Measurements from ENCODE around the gene GRM8.

GRM8 gene

GRCh38 chr7:126698446-126698845 lies 554.3 kb downstream of the GRM8 start:
- no peak for TF ChIP-seq CTCF (IDR thresholded peaks at IDR 0.05; ENCODE audit: low read depth, low read length)
- no peaks in the 10 kb centered on the region for H3K27me3 ChIP-seq (ENCODE audit: insufficient read depth, low read depth, severe bottlenecking)
- H3K4me3 ChIP-seq (ENCODE audit: low read depth, low read length), result no peak overlapping the region
- H3K9me3 ChIP-seq (ENCODE audit: severe bottlenecking), result no peaks in the 10 kb centered on the region
- no peak for DNase-seq
- no peaks in the 10 kb centered on the region for H3K36me3 ChIP-seq
- H3K27ac ChIP-seq, result no peak overlapping the region

GRCh38 chr7:126696256-126697038 lies 556.3 kb downstream of the GRM8 start:
- TF ChIP-seq CTCF (IDR thresholded peaks at IDR 0.05; ENCODE audit: low read depth, low read length), result no peak
- peak; percentile 55 for DNase-seq
- no peaks in the 10 kb centered on the region for H3K9me3 ChIP-seq (ENCODE audit: severe bottlenecking)
- H3K4me3 ChIP-seq (ENCODE audit: low read depth, low read length), result peak overlapping the region; percentile 8; the same call in 1 of the 2 replicates
- no peaks in the 10 kb centered on the region for H3K36me3 ChIP-seq
- no peaks in the 10 kb centered on the region for H3K27me3 ChIP-seq (ENCODE audit: insufficient read depth, low read depth, severe bottlenecking)
- peak overlapping the region; percentile 70 for H3K27ac ChIP-seq

- Histone ChIP-seq H3K36me3 (no peaks in the 10 kb centered on the region), H3K27ac (no peak overlapping the region), H3K4me3 (ENCODE audit: low read depth, low read length) (no peak overlapping the region), H3K9me3 (ENCODE audit: severe bottlenecking) (no peaks in the 10 kb centered on the region), H3K27me3 (ENCODE audit: insufficient read depth, low read depth, severe bottlenecking) (no peaks in the 10 kb centered on the region)
- no peak for TF ChIP-seq CTCF (IDR thresholded peaks at IDR 0.05; ENCODE audit: low read depth, low read length)
- no peak for DNase-seq
These were observed 561.6 kb downstream of the GRM8 start for GRCh38 chr7:126690848-126691751.

GRCh38 chr7:126690104-126690503 lies 562.6 kb downstream of the GRM8 start:
- Histone ChIP-seq H3K36me3 (no peaks in the 10 kb centered on the region), H3K27ac (no peak overlapping the region), H3K4me3 (ENCODE audit: low read depth, low read length) (no peak overlapping the region), H3K27me3 (ENCODE audit: insufficient read depth, low read depth, severe bottlenecking) (no peaks in the 10 kb centered on the region), H3K9me3 (ENCODE audit: severe bottlenecking) (no peaks in the 10 kb centered on the region)
- no peak for TF ChIP-seq CTCF (IDR thresholded peaks at IDR 0.05; ENCODE audit: low read depth, low read length)
- DNase-seq, result no peak

GRCh38 chr7:126689037-126689436 lies 563.7 kb downstream of the GRM8 start:
- no peaks in the 10 kb centered on the region for H3K9me3 ChIP-seq (ENCODE audit: severe bottlenecking)
- H3K36me3 ChIP-seq, result no peaks in the 10 kb centered on the region
- H3K27me3 ChIP-seq (ENCODE audit: insufficient read depth, low read depth, severe bottlenecking), result no peaks in the 10 kb centered on the region
- TF ChIP-seq CTCF (IDR thresholded peaks at IDR 0.05; ENCODE audit: low read depth, low read length), result no peak
- no peak overlapping the region for H3K4me3 ChIP-seq (ENCODE audit: low read depth, low read length)
- no peak for DNase-seq
- no peak overlapping the region for H3K27ac ChIP-seq
